ENCODE data around the gene EREG. TPM values are rescaled to one million over a fixed set of nuclear protein-coding genes. Genes with fewer than 3 reads are reported as not detected.
"Not testable (repeated sequence)": the region's sequence is repeated elsewhere in the genome, so short reads cannot be mapped to it uniquely, and the experiment has no call there.

Gene EREG
- total RNA-seq, 2 experiments from 2014 or later: not detected

GRCh38 chr4:74328501-74328900, 36.4 kb upstream of the EREG start:
- peaks cover 22% of the 10 kb centered on the region for H3K27me3 Mint-ChIP-seq (ENCODE audit: low read depth)

GRCh38 chr4:74329307-74329706, 35.6 kb upstream of the EREG start:
- Mint-ChIP-seq H3K36me3 (ENCODE audit: low read depth) (no peaks in the 10 kb centered on the region), H3K27me3 (ENCODE audit: low read depth) (peaks cover 20% of the 10 kb centered on the region), H3K4me1 (ENCODE audit: low read depth) (no peaks in the 10 kb centered on the region), H3K4me3 (no peak overlapping the region), H3K27ac (no peak overlapping the region), H3K9me3 (no peaks in the 10 kb centered on the region)
- CTCF ChIA-PET: interaction anchor here (0.7 kb wide), 1 partner anchor 142 kb away, joined by 3 read pairs; no protein-coding TSS in a partner anchor
- intact Hi-C loops (cut with micrococcal nuclease): no loop called here
- DNase-seq: no peak

More at GRCh38 chr4:74328501-74328900, 36.4 kb upstream of the EREG start:
- H3K4me3 Mint-ChIP-seq: no peak overlapping the region
- no peaks in the 10 kb centered on the region for H3K9me3 Mint-ChIP-seq
- no peaks in the 10 kb centered on the region for H3K4me1 Mint-ChIP-seq (ENCODE audit: low read depth)
- DNase-seq: no peak
- no peak overlapping the region for H3K27ac Mint-ChIP-seq
- no peaks in the 10 kb centered on the region for H3K36me3 Mint-ChIP-seq (ENCODE audit: low read depth)
- intact Hi-C loops (cut with micrococcal nuclease): no loop called here
- CTCF ChIA-PET: interaction anchor here (0.7 kb wide), 1 partner anchor 142 kb away, joined by 3 read pairs; no protein-coding TSS in a partner anchor

DNA sequence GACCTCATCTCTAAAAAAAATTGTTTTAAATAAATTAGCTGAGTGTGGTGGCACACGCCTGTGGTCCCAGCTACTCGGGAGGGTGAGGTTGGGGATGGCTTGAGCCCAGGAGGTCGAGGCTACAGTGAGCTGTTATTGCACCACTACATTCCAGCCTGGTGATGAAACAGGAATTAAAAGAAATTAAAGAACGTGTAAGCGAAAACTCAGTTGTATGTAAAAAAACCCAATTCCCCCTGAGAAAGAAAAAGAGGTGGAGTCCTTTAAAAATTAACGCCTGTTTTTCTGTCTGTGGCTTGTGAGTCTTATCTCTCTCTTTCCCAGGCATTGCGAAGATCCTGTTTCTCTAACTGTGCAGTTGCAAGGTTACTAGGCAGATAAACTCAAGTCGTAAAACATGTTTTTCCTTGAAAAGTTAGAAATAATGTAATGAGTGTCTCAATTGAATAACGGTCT, 34.6 kb upstream of the EREG start:
- no peak overlapping the region for H3K27ac Mint-ChIP-seq
- no peaks in the 10 kb centered on the region for H3K9me3 Mint-ChIP-seq
- peaks cover 22% of the 10 kb centered on the region for H3K27me3 Mint-ChIP-seq (ENCODE audit: low read depth)
- intact Hi-C loops (cut with micrococcal nuclease): no loop called here
- CTCF ChIA-PET: no interaction called here
- H3K36me3 Mint-ChIP-seq (ENCODE audit: low read depth): no peaks in the 10 kb centered on the region
- H3K4me1 Mint-ChIP-seq (ENCODE audit: low read depth): no peaks in the 10 kb centered on the region
- DNase-seq: no peak
- H3K4me3 Mint-ChIP-seq: no peak overlapping the region

DNA sequence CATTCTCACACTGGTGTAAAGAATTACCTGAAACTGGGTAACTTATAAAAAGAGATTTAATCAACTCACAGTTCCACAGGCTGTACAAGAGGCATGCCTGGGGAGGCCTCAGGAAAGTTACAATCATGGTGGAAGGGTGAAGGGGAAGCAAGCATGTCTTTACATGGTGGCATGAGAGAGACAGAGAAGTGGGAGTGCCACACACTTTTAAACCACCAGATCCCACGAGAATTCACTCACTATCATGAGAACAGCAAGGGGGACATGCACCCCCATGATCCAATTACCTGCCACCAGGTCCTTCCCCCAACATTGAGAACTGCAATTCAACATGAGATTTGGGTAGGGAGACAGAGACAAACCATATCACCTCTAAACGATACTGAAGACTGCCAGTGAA, 33.7 kb upstream of the EREG start:
- CTCF ChIA-PET: interaction anchor here (1.7 kb wide), 1 partner anchor 12 kb away, joined by 4 read pairs; no protein-coding TSS in a partner anchor
- no peak overlapping the region for H3K4me3 Mint-ChIP-seq
- peaks cover 22% of the 10 kb centered on the region for H3K27me3 Mint-ChIP-seq (ENCODE audit: low read depth)
- no peak for DNase-seq
- no peaks in the 10 kb centered on the region for H3K4me1 Mint-ChIP-seq (ENCODE audit: low read depth)
- H3K36me3 Mint-ChIP-seq (ENCODE audit: low read depth): no peaks in the 10 kb centered on the region
- intact Hi-C loops (cut with micrococcal nuclease): no loop called here
- no peaks in the 10 kb centered on the region for H3K9me3 Mint-ChIP-seq
- no peak overlapping the region for H3K27ac Mint-ChIP-seq

DNA sequence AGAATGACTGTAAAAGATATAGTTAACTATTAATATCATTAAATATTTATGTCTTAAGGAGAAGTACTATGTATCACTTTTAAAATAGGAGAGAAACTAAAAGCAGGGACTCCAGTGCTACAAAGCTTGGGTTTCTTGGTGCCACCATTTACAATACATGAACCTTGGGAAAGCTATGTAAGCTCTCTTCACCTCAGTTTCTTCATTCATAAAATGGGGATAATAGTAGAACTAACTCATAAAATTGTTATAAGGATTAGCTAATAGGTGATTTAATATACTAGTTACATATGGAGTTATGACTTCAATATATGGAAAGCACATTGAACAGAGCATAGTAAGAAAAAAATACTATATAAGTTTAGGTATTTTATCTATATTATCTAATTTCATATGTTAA, 33.0 kb upstream of the EREG start:
- no peak for DNase-seq
- Mint-ChIP-seq H3K27ac (no peak overlapping the region), H3K9me3 (no peaks in the 10 kb centered on the region), H3K36me3 (ENCODE audit: low read depth) (no peaks in the 10 kb centered on the region), H3K4me1 (ENCODE audit: low read depth) (no peaks in the 10 kb centered on the region), H3K4me3 (no peak overlapping the region), H3K27me3 (ENCODE audit: low read depth) (peaks cover 22% of the 10 kb centered on the region)
- CTCF ChIA-PET: interaction anchor here (1.7 kb wide), 1 partner anchor 12 kb away, joined by 4 read pairs; no protein-coding TSS in a partner anchor
- intact Hi-C loops (cut with micrococcal nuclease): no loop called here

DNA sequence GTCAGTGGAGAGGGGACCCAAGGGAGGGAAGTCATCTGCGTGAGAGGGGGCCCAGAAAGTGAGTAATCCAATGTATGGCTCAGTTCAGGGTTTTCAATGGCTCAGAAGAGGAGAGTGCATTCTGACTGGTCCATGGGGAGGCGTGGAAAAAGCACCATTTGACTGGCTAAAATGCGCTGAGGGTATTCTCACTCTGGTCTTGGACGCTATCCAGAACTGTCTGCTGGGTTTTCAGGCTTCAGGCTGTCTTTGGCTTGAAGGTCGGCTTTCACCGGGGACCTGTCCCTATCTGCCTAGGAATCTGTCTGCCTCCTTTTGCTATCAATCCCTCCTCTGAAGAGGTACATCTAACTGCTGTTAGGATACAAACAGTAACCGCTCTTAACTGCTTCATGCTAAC, 30.3 kb upstream of the EREG start:
- intact Hi-C loops (cut with micrococcal nuclease): no loop called here

DNA sequence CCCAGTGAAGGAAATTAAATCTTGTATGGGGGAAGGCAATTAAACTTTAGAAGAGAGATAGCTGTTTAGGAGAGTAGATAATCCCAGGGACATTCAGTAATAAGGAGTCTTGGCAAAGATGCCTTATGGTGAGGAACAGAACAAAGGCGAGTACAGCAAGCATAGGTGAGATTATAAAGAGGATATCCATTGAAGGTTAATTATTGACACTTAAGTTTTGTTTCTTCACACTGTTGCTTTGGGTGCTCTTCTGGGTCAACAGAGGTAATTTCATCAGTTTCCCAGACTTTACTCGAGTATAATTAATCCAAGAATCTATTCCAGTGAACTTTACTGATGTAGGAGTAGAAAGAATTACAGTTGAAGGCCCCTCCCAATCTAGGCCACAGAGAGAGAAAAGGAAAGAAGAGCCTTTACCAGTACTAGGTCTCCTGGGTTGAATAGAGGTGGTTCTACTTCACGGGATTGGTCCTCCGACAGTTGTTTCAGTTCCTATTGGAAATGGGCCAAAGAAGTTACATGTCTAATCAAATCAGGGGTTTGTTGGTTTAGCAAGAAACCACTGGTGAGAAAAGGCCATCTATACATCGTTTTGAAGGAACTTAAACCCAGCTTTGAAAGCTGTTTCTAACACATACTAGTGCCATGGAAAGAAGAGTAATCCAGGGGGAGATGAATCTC, 29.5 kb upstream of the EREG start:
- H3K4me1 Mint-ChIP-seq (ENCODE audit: low read depth): no peaks in the 10 kb centered on the region
- no peaks in the 10 kb centered on the region for H3K9me3 Mint-ChIP-seq
- no peak overlapping the region for H3K4me3 Mint-ChIP-seq
- DNase-seq: no peak
- intact Hi-C loops (cut with micrococcal nuclease): no loop called here
- no peaks in the 10 kb centered on the region for H3K36me3 Mint-ChIP-seq (ENCODE audit: low read depth)
- no peak overlapping the region for H3K27ac Mint-ChIP-seq
- CTCF ChIA-PET: interaction anchor here (1.0 kb wide), 1 partner anchor 340 kb away, joined by 3 read pairs; no protein-coding TSS in a partner anchor
- peaks cover 14% of the 10 kb centered on the region for H3K27me3 Mint-ChIP-seq (ENCODE audit: low read depth)

More for the DNA sequence above, 30.3 kb upstream of the EREG start:
- Mint-ChIP-seq H3K27me3 (ENCODE audit: low read depth) (peaks cover 12% of the 10 kb centered on the region), H3K9me3 (no peaks in the 10 kb centered on the region), H3K36me3 (ENCODE audit: low read depth) (no peaks in the 10 kb centered on the region), H3K27ac (no peak overlapping the region), H3K4me3 (no peak overlapping the region), H3K4me1 (ENCODE audit: low read depth) (no peaks in the 10 kb centered on the region)
- no peak for DNase-seq
- CTCF ChIA-PET: no interaction called here

DNA sequence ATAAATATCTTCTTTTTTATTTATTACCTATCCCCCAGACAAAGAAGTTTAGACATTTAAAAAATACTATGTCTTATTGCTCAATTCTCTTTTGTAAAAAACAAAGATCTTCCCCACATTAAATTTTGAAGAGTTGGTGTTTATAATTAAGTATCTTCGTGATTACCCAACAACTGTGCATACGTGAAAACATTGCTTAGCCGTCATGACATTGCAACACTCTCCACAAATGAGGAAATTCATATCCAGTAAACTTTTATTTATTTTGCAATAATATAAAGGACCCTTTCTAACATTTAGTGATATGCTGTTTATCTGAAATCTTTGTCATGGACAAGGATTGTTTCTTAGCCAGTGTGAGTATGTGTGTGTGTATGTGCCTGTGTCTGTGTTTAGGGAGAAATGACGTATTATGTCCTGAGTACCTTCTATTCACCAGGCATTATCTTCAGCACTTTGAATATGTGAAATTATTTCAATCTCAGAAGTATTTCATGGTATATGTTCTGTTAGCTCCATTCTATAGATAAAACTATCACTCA, 26.1 kb upstream of the EREG start:
- intact Hi-C loops (cut with micrococcal nuclease): no loop called here
- DNase-seq: no peak
- Mint-ChIP-seq H3K27ac (no peak overlapping the region), H3K9me3 (peaks cover 13% of the 10 kb centered on the region), H3K4me1 (ENCODE audit: low read depth) (no peaks in the 10 kb centered on the region), H3K27me3 (ENCODE audit: low read depth) (peaks cover 31% of the 10 kb centered on the region), H3K36me3 (ENCODE audit: low read depth) (peaks cover 2% of the 10 kb centered on the region), H3K4me3 (no peak overlapping the region)
- CTCF ChIA-PET: interaction anchor here (0.6 kb wide), 1 partner anchor 35 kb away, joined by 5 read pairs; no protein-coding TSS in a partner anchor

DNA sequence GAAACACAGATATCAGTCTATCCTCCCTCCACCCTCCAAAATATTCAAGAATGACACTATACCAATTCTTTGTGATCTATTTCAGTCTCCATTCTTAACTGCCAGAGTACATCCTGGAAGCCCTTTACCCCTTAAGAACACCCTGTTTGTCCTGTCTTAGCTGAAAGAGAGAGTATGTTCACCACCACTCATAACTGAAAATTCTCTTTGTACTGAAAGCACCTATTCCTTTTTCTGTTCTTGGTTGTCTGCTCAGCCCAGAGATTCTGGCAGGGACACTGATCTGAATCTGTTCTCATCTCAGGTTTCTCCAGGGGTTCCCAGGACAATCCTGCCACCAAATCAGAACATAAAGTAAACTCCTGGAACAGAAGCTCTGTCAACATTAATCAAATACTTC, 25.4 kb upstream of the EREG start:
- Mint-ChIP-seq H3K36me3 (ENCODE audit: low read depth) (peaks cover 3% of the 10 kb centered on the region), H3K27me3 (ENCODE audit: low read depth) (peaks cover 28% of the 10 kb centered on the region), H3K27ac (no peak overlapping the region), H3K4me1 (ENCODE audit: low read depth) (no peaks in the 10 kb centered on the region), H3K9me3 (peaks cover 18% of the 10 kb centered on the region), H3K4me3 (no peak overlapping the region)
- DNase-seq: no peak
- CTCF ChIA-PET: no interaction called here
- intact Hi-C loops (cut with micrococcal nuclease): no loop called here

GRCh38 chr4:74340421-74340820, 24.5 kb upstream of the EREG start:
- Mint-ChIP-seq H3K9me3 (peaks cover 24% of the 10 kb centered on the region), H3K27me3 (ENCODE audit: low read depth) (peaks cover 32% of the 10 kb centered on the region)
- CTCF ChIA-PET; H3K4me3 Mint-ChIP-seq; H3K36me3 Mint-ChIP-seq (ENCODE audit: low read depth); H3K4me1 Mint-ChIP-seq (ENCODE audit: low read depth); intact Hi-C loops (cut with micrococcal nuclease); H3K27ac Mint-ChIP-seq; DNase-seq: not testable (repeated sequence)

DNA sequence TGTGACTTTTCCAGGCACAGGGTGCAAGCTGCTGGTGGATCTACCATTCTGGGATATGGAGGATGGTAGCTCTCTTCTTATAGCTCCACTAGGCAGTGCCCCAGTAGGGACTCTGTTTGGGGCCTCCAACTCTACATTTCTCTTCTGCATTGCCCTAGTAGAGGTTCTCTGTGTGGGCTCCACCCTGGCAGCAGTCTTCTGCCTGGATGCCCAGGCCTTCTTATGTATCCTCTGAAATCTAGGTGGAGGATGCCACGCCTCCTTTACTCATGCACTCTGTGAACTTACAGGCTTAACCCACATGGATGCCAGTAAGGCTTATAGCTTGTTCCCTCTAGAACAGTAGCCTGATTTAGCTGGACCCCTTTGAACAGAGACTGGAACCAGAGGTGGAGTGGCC, 20.9 kb upstream of the EREG start:
- Mint-ChIP-seq H3K9me3 (peaks cover 24% of the 10 kb centered on the region), H3K27ac (no peak overlapping the region), H3K4me1 (ENCODE audit: low read depth) (no peaks in the 10 kb centered on the region), H3K4me3 (no peak overlapping the region), H3K27me3 (ENCODE audit: low read depth) (peaks cover 39% of the 10 kb centered on the region), H3K36me3 (ENCODE audit: low read depth) (peaks cover 3% of the 10 kb centered on the region)
- intact Hi-C loops (cut with micrococcal nuclease): no loop called here
- CTCF ChIA-PET: no interaction called here
- DNase-seq: no peak

- no peaks in the 10 kb centered on the region for H3K9me3 Mint-ChIP-seq
- no peak for DNase-seq
- no peak overlapping the region for H3K27ac Mint-ChIP-seq
- H3K36me3 Mint-ChIP-seq (ENCODE audit: low read depth): no peaks in the 10 kb centered on the region
- H3K4me3 Mint-ChIP-seq: no peak overlapping the region
- intact Hi-C loops (cut with micrococcal nuclease): no loop called here
- H3K4me1 Mint-ChIP-seq (ENCODE audit: low read depth): no peaks in the 10 kb centered on the region
- H3K27me3 Mint-ChIP-seq (ENCODE audit: low read depth): peaks cover 2% of the 10 kb centered on the region
- CTCF ChIA-PET: no interaction called here
These were observed 11.1 kb upstream of the EREG start for GRCh38 chr4:74353858-74354257.

GRCh38 chr4:74357965-74358364, 7.0 kb upstream of the EREG start:
- no peaks in the 10 kb centered on the region for H3K36me3 Mint-ChIP-seq (ENCODE audit: low read depth)
- DNase-seq: no peak
- CTCF ChIA-PET: interaction anchor here (0.6 kb wide), 1 partner anchor 103 kb away, joined by 6 read pairs; no protein-coding TSS in a partner anchor
- H3K4me3 Mint-ChIP-seq: no peak overlapping the region
- intact Hi-C loops (cut with micrococcal nuclease): no loop called here
- no peak overlapping the region for H3K27ac Mint-ChIP-seq
- H3K4me1 Mint-ChIP-seq (ENCODE audit: low read depth): no peaks in the 10 kb centered on the region
- H3K27me3 Mint-ChIP-seq (ENCODE audit: low read depth): peaks cover 5% of the 10 kb centered on the region
- H3K9me3 Mint-ChIP-seq: no peaks in the 10 kb centered on the region

All from activated naive CD4-positive, alpha-beta T cell treated with anti-CD3 and anti-CD28 coated beads for 36 hours (primary cell).